ENCODE results near the gene GABRG3. TPM values are rescaled to one million over a fixed set of nuclear protein-coding genes. Genes with fewer than 3 reads are reported as not detected.
A peak's percentile ranks its signal among the peaks of the same experiment; 100 is the strongest.

Gene GABRG3
- total and polyA plus RNA-seq, 2 experiments from 2014 or later = 0.10 to 1.4 TPM

DNA sequence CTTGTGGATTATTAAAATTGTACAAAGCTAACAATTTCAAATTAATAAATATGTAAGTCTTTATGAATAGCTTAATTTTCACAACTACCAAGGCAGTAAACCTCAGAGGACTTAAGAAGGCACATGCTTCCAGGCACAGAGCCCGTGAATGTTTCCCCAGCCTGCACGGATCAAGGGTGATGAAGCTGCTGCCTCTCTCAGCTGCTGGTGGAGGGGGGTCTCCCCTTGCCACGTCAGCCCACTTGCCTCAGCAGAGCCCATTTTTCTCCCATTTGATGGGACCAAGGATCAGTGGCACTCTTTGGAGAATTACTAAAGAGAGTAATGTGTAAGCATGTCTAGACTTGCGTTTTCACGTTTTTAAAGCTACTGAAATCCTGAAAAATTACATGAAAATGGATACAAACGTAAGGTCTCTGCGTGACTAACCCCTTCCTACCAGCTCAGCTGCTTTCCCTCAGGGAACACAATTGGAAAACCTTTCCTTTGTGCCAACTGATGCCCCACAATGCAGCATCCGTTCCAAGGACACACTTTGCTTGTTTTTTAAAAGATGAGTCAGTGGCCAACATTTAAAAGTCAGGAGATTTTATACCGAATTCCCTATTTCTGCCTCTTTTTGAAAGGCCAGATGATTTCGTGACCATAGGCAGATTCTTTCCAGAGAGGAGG lies 494.1 kb downstream of the GABRG3 start:
- Histone ChIP-seq H3K27me3 (ENCODE audit: insufficient read depth) (no peaks in the 10 kb centered on the region), H4K20me1 (replicated peaks; ENCODE audit: insufficient read depth) (no peaks in the 10 kb centered on the region), H3K27ac (ENCODE audit: low read depth) (no peak overlapping the region), H3K4me1 (ENCODE audit: insufficient read depth) (no peaks in the 10 kb centered on the region), H3F3A (replicated peaks; ENCODE audit: low read depth) (no peaks in the 10 kb centered on the region), H3K79me2 (replicated peaks; ENCODE audit: insufficient read depth) (no peaks in the 10 kb centered on the region), H3K9me2 (ENCODE audit: insufficient read depth) (peaks cover 4% of the 10 kb centered on the region), H3K36me3 (ENCODE audit: insufficient read depth) (no peaks in the 10 kb centered on the region), H2AFZ (peak overlapping the region; percentile 93), H3K4me2 (no peak overlapping the region), H3K4me3 (no peak overlapping the region)
- no peak for DNase-seq (ENCODE audit: low spot score)
- Mint-ChIP-seq H3K4me1 (peaks cover 5% of the 10 kb centered on the region), H3K36me3 (ENCODE audit: low read depth) (no peaks in the 10 kb centered on the region), H3K27ac (no peak overlapping the region), H3K4me3 (no peak overlapping the region), H3K27me3 (ENCODE audit: insufficient read depth, low read depth, poor library complexity) (peaks cover 7% of the 10 kb centered on the region), H3K9me3 (peaks cover 3% of the 10 kb centered on the region; the same call in 2 of the 3 replicates)
- TF ChIP-seq ZNF114 (CRISPR knock-in tag; IDR thresholded peaks at IDR 0.05) (no peak), STAT1 (IDR thresholded peaks at IDR 0.05; ENCODE audit: unreplicated experiment) (no peak), NANOG (IDR thresholded peaks at IDR 0.05; ENCODE audit: borderline replicate concordance) (no peak), JUNB (IDR thresholded peaks at IDR 0.05; ENCODE audit: unreplicated experiment) (no peak)
- TF ChIP-seq, protein P1, sequence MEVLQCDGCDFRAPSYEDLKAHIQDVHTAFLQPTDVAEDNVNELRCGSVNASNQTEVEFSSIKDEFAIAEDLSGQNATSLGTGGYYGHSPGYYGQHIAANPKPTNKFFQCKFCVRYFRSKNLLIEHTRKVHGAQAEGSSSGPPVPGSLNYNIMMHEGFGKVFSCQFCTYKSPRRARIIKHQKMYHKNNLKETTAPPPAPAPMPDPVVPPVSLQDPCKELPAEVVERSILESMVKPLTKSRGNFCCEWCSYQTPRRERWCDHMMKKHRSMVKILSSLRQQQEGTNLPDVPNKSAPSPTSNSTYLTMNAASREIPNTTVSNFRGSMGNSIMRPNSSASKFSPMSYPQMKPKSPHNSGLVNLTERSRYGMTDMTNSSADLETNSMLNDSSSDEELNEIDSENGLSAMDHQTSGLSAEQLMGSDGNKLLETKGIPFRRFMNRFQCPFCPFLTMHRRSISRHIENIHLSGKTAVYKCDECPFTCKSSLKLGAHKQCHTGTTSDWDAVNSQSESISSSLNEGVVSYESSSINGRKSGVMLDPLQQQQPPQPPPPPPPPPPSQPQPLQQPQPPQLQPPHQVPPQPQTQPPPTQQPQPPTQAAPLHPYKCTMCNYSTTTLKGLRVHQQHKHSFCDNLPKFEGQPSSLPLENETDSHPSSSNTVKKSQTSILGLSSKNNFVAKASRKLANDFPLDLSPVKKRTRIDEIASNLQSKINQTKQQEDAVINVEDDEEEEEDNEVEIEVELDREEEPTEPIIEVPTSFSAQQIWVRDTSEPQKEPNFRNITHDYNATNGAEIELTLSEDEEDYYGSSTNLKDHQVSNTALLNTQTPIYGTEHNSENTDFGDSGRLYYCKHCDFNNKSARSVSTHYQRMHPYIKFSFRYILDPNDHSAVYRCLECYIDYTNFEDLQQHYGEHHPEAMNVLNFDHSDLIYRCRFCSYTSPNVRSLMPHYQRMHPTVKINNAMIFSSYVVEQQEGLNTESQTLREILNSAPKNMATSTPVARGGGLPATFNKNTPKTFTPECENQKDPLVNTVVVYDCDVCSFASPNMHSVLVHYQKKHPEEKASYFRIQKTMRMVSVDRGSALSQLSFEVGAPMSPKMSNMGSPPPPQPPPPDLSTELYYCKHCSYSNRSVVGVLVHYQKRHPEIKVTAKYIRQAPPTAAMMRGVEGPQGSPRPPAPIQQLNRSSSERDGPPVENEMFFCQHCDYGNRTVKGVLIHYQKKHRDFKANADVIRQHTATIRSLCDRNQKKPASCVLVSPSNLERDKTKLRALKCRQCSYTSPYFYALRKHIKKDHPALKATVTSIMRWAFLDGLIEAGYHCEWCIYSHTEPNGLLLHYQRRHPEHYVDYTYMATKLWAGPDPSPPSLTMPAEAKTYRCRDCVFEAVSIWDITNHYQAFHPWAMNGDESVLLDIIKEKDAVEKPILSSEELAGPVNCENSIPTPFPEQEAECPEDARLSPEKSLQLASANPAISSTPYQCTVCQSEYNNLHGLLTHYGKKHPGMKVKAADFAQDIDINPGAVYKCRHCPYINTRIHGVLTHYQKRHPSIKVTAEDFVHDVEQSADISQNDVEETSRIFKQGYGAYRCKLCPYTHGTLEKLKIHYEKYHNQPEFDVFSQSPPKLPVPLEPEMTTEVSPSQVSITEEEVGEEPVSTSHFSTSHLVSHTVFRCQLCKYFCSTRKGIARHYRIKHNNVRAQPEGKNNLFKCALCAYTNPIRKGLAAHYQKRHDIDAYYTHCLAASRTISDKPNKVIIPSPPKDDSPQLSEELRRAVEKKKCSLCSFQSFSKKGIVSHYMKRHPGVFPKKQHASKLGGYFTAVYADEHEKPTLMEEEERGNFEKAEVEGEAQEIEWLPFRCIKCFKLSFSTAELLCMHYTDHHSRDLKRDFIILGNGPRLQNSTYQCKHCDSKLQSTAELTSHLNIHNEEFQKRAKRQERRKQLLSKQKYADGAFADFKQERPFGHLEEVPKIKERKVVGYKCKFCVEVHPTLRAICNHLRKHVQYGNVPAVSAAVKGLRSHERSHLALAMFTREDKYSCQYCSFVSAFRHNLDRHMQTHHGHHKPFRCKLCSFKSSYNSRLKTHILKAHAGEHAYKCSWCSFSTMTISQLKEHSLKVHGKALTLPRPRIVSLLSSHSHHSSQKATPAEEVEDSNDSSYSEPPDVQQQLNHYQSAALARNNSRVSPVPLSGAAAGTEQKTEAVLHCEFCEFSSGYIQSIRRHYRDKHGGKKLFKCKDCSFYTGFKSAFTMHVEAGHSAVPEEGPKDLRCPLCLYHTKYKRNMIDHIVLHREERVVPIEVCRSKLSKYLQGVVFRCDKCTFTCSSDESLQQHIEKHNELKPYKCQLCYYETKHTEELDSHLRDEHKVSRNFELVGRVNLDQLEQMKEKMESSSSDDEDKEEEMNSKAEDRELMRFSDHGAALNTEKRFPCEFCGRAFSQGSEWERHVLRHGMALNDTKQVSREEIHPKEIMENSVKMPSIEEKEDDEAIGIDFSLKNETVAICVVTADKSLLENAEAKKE (CRISPR knock-in tag; IDR thresholded peaks at IDR 0.05) = no peak
- no peak for ATAC-seq

- no peak for ATAC-seq
- H3K27ac Mint-ChIP-seq = peak overlapping the region; percentile 39; the same call in 1 of the 2 replicates
- no peak for TF ChIP-seq POLR2AphosphoS5 (IDR thresholded peaks at IDR 0.05; ENCODE audit: low read depth)
- TF ChIP-seq, protein P2, sequence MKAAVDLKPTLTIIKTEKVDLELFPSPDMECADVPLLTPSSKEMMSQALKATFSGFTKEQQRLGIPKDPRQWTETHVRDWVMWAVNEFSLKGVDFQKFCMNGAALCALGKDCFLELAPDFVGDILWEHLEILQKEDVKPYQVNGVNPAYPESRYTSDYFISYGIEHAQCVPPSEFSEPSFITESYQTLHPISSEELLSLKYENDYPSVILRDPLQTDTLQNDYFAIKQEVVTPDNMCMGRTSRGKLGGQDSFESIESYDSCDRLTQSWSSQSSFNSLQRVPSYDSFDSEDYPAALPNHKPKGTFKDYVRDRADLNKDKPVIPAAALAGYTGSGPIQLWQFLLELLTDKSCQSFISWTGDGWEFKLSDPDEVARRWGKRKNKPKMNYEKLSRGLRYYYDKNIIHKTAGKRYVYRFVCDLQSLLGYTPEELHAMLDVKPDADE (IDR thresholded peaks at IDR 0.05) = no peak
- TF ChIP-seq NANOG (IDR thresholded peaks at IDR 0.05; ENCODE audit: borderline replicate concordance) = no peak
- no peak for TF ChIP-seq STAT1 (IDR thresholded peaks at IDR 0.05; ENCODE audit: unreplicated experiment)
- TF ChIP-seq, protein P3, sequence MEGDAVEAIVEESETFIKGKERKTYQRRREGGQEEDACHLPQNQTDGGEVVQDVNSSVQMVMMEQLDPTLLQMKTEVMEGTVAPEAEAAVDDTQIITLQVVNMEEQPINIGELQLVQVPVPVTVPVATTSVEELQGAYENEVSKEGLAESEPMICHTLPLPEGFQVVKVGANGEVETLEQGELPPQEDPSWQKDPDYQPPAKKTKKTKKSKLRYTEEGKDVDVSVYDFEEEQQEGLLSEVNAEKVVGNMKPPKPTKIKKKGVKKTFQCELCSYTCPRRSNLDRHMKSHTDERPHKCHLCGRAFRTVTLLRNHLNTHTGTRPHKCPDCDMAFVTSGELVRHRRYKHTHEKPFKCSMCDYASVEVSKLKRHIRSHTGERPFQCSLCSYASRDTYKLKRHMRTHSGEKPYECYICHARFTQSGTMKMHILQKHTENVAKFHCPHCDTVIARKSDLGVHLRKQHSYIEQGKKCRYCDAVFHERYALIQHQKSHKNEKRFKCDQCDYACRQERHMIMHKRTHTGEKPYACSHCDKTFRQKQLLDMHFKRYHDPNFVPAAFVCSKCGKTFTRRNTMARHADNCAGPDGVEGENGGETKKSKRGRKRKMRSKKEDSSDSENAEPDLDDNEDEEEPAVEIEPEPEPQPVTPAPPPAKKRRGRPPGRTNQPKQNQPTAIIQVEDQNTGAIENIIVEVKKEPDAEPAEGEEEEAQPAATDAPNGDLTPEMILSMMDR (conservative IDR thresholded peaks at IDR 0.05; ENCODE audit: low read depth in 2 of 2) = no peak
- TF ChIP-seq CREB1 (CRISPR knock-in tag; IDR thresholded peaks at IDR 0.05; ENCODE audit: low read depth) = no peak
- TF ChIP-seq JUNB (IDR thresholded peaks at IDR 0.05; ENCODE audit: unreplicated experiment) = no peak
- TF ChIP-seq ZNF331 (CRISPR knock-in tag; IDR thresholded peaks at IDR 0.05; ENCODE audit: low read depth) = no peak
- TF ChIP-seq ZNF114 (CRISPR knock-in tag; IDR thresholded peaks at IDR 0.05) = no peak
- no peak for TF ChIP-seq EZH2phosphoT487 (IDR thresholded peaks at IDR 0.05; ENCODE audit: unreplicated experiment)
- no peak for TF ChIP-seq EZH2 (IDR thresholded peaks at IDR 0.05; ENCODE audit: low read depth, unreplicated experiment)
Observed at GRCh38 chr15:27466758-27467157, 495.8 kb downstream of the GABRG3 start.

More at GRCh38 chr15:27466758-27467157, 495.8 kb downstream of the GABRG3 start:
- no peaks in the 10 kb centered on the region for H3K4me1 ChIP-seq (ENCODE audit: insufficient read depth)
- Mint-ChIP-seq H3K9me3 (peaks cover 8% of the 10 kb centered on the region), H3K36me3 (ENCODE audit: low read depth) (peaks cover 4% of the 10 kb centered on the region; the same call in 1 of the 3 replicates), H3K4me1 (peaks cover 5% of the 10 kb centered on the region), H3K4me3 (no peak overlapping the region), H3K27me3 (ENCODE audit: insufficient read depth, low read depth, poor library complexity) (peaks cover 3% of the 10 kb centered on the region)
- no peak overlapping the region for H2AFZ ChIP-seq
- H3K36me3 ChIP-seq (ENCODE audit: insufficient read depth) = no peaks in the 10 kb centered on the region
- H3K79me2 ChIP-seq (replicated peaks; ENCODE audit: insufficient read depth) = no peaks in the 10 kb centered on the region
- no peak overlapping the region for H3K27ac ChIP-seq (ENCODE audit: low read depth)
- no peaks in the 10 kb centered on the region for H3K27me3 ChIP-seq (ENCODE audit: insufficient read depth)
- no peak overlapping the region for H3K4me3 ChIP-seq
- peaks cover 4% of the 10 kb centered on the region for H3K9me2 ChIP-seq (ENCODE audit: insufficient read depth)
- H3F3A ChIP-seq (replicated peaks; ENCODE audit: low read depth) = no peaks in the 10 kb centered on the region
- H4K20me1 ChIP-seq (replicated peaks; ENCODE audit: insufficient read depth) = no peaks in the 10 kb centered on the region
- no peak for DNase-seq (ENCODE audit: low spot score)
- no peak overlapping the region for H3K4me2 ChIP-seq

Data from GM23338 (cell line).